Esophagus (tissue), 2 donors: Measurements from ENCODE around the gene APH1B. TPM values are rescaled to one million over a fixed set of nuclear protein-coding genes. Genes with fewer than 3 reads are reported as not detected.
A peak's percentile ranks its signal among the peaks of the same experiment; 100 is the strongest.
"Not testable (repeated sequence)": the region's sequence is repeated elsewhere in the genome, so short reads cannot be mapped to it uniquely, and the experiment has no call there.

Source experiments
- H3K27ac ChIP-seq, 2 donors: one replicate each; pipeline ENCODE4 v1.5.1; 2013; ENCODE audit warnings: low read depth in 2 of 2, mild to moderate bottlenecking in 2 of 2, inconsistent platforms in 1 of 2, low read length in 1 of 2, moderate library complexity in 1 of 2
- H3K27me3 ChIP-seq, 2 donors: one replicate each; pipeline ENCODE4 v1.6.1; 2013; ENCODE audit warnings: low read length in 2 of 2, control low read depth in 1 of 2, mild to moderate bottlenecking in 1 of 2; ENCODE audit not compliant: insufficient read depth in 2 of 2, control insufficient read depth in 1 of 2
- H3K36me3 ChIP-seq, 2 donors: one replicate each; pipeline ENCODE4 v1.6.1; 2013; ENCODE audit warnings: low read length in 1 of 2; ENCODE audit not compliant: control insufficient read depth in 2 of 2, insufficient read depth in 2 of 2
- H3K4me1 ChIP-seq, 2 donors: one replicate each; pipeline ENCODE4 v1.6.1; 2013; ENCODE audit warnings: low read length in 1 of 2; ENCODE audit not compliant: control insufficient read depth in 2 of 2, insufficient read depth in 2 of 2
- H3K4me3 ChIP-seq, 2 donors: one replicate each; pipeline ENCODE4 v1.5.1; 2013; ENCODE audit warnings: low read length in 2 of 2, mild to moderate bottlenecking in 2 of 2, low read depth in 1 of 2, moderate library complexity in 1 of 2
- H3K9me3 ChIP-seq, 2 donors: one replicate each; pipeline ENCODE4 v1.6.1; 2013; ENCODE audit warnings: mild to moderate bottlenecking in 2 of 2, low read depth in 1 of 2, low read length in 1 of 2, moderate library complexity in 1 of 2; ENCODE audit not compliant: control insufficient read depth in 2 of 2, insufficient read depth in 1 of 2
- WGBS, 2 donors: extraction: QIAGEN DNeasy Blood & Tissue Kit; methylation state at CpG; one replicate each; pipeline ENCODE4 v1.1.7; 2013; 5-methylcytosine and 5-hydroxymethylcytosine counted together
- polyA plus RNA-seq, 2 donors: library from polyadenylated mRNA; stranded (reverse); fragments of 200-250 nt; gene quantifications; one replicate each; pipeline ENCODE4 v1.2.3, GENCODE V29; 2013
- donor health status: healthy with polysubstance abuse.
- donor health status: Bipolar disorder and iron deficiency.

The APH1B gene
- polyA plus RNA-seq, 2 donors = 1.6 to 2.0 TPM

- H3K9me3 ChIP-seq = no peaks in the 10 kb centered on the region
- no peak overlapping the region for H3K27ac ChIP-seq
- H3K27me3 ChIP-seq = no peaks in the 10 kb centered on the region
- 90 to 92% methylated on average over 4 of the region's 4 CpGs for WGBS, 2 donors
- peaks cover 0 to 37% of the 10 kb centered on the region in 2 donors for H3K36me3 ChIP-seq
- peaks cover under 1 to 7% of the 10 kb centered on the region in 2 donors for H3K4me1 ChIP-seq
- H3K4me3 ChIP-seq = no peak overlapping the region
Observed at GRCh38 chr15:63341898-63342297, 64.5 kb downstream of the APH1B start.

- 93 to 96% methylated on average over 10 to 11 of the region's 11 CpGs for WGBS, 2 donors
- Histone ChIP-seq H3K4me1 (peaks cover 4 to 13% of the 10 kb centered on the region in 2 donors), H3K36me3 (peaks cover 0 to 37% of the 10 kb centered on the region in 2 donors)
- H3K9me3 ChIP-seq, H3K27ac ChIP-seq, H3K27me3 ChIP-seq, H3K4me3 ChIP-seq: not testable (repeated sequence)
Observed at GRCh38 chr15:63342996-63343562, 65.7 kb downstream of the APH1B start.

- Histone ChIP-seq H3K9me3 (no peaks in the 10 kb centered on the region), H3K4me1 (peaks cover 6 to 17% of the 10 kb centered on the region in 2 donors)
- whole genome bisulfite sequencing, 2 donors = 89 to 93% methylated on average over 5 of the region's 5 CpGs
Observed at GRCh38 chr15:63344731-63345390, 67.5 kb downstream of the APH1B start.

GRCh38 chr15:63345391-63345752 lies 68.0 kb downstream of the APH1B start:
- H3K27me3 ChIP-seq = no peaks in the 10 kb centered on the region
- H3K27ac ChIP-seq = no peak overlapping the region
- no peaks in the 10 kb centered on the region for H3K9me3 ChIP-seq
- 90 to 93% methylated on average over 14 of the region's 14 CpGs for WGBS, 2 donors
- no peak overlapping the region for H3K4me3 ChIP-seq
- peaks cover 0 to 23% of the 10 kb centered on the region in 2 donors for H3K36me3 ChIP-seq
- H3K4me1 ChIP-seq = peaks cover 6 to 17% of the 10 kb centered on the region in 2 donors

More at GRCh38 chr15:63344731-63345390, 67.5 kb downstream of the APH1B start:
- Histone ChIP-seq H3K27me3 (no peaks in the 10 kb centered on the region), H3K4me3 (no peak overlapping the region), H3K27ac (no peak overlapping the region), H3K36me3 (peaks cover 0 to 25% of the 10 kb centered on the region in 2 donors)

- WGBS, 2 donors = 39 to 53% methylated on average over 6 of the region's 6 CpGs
- Histone ChIP-seq H3K27me3 (no peaks in the 10 kb centered on the region), H3K27ac (peak overlapping the region; percentile 69 to 89), H3K4me3 (no peak overlapping the region), H3K4me1 (peaks cover 6 to 21% of the 10 kb centered on the region in 2 donors), H3K9me3 (no peaks in the 10 kb centered on the region), H3K36me3 (peaks cover 0 to 7% of the 10 kb centered on the region in 2 donors)
Observed at GRCh38 chr15:63347074-63347857, 69.9 kb downstream of the APH1B start.

GRCh38 chr15:63348392-63348791 lies 71.0 kb downstream of the APH1B start:
- WGBS, 2 donors = 35 to 42% methylated on average over 7 of the region's 7 CpGs
- H3K4me3 ChIP-seq = no peak overlapping the region

GRCh38 chr15:63349156-63349555 lies 71.8 kb downstream of the APH1B start:
- H3K27me3 ChIP-seq = no peaks in the 10 kb centered on the region
- H3K9me3 ChIP-seq = no peaks in the 10 kb centered on the region
- peaks cover 0 to 7% of the 10 kb centered on the region in 2 donors for H3K36me3 ChIP-seq
- WGBS, 2 donors = 57 to 59% methylated on average over 6 of the region's 6 CpGs
- H3K27ac ChIP-seq = peak overlapping the region; percentile 88 to 94
- H3K4me3 ChIP-seq = no peak overlapping the region
- H3K4me1 ChIP-seq = peaks cover 7 to 29% of the 10 kb centered on the region in 2 donors

More at GRCh38 chr15:63348392-63348791, 71.0 kb downstream of the APH1B start:
- Histone ChIP-seq H3K27ac (peak overlapping the region; percentile 88 to 94), H3K9me3 (no peaks in the 10 kb centered on the region), H3K36me3 (peaks cover 0 to 7% of the 10 kb centered on the region in 2 donors), H3K4me1 (peaks cover 7 to 29% of the 10 kb centered on the region in 2 donors), H3K27me3 (no peaks in the 10 kb centered on the region)

- 69 to 79% methylated on average over 5 of the region's 5 CpGs for WGBS, 2 donors
- Histone ChIP-seq H3K9me3 (no peaks in the 10 kb centered on the region), H3K4me1 (peaks cover 7 to 31% of the 10 kb centered on the region in 2 donors), H3K4me3 (no peak overlapping the region), H3K36me3 (peaks cover 0 to 4% of the 10 kb centered on the region in 2 donors), H3K27me3 (no peaks in the 10 kb centered on the region), H3K27ac (peak overlapping the region; percentile 88 to 94)
Observed at GRCh38 chr15:63349621-63350020, 72.2 kb downstream of the APH1B start.

- Histone ChIP-seq H3K36me3 (no peaks in the 10 kb centered on the region), H3K27me3 (no peaks in the 10 kb centered on the region), H3K27ac (peak overlapping the region; percentile 88 to 94), H3K4me3 (no peak overlapping the region), H3K9me3 (no peaks in the 10 kb centered on the region), H3K4me1 (peaks cover 7 to 35% of the 10 kb centered on the region in 2 donors)
- 29 to 53% methylated on average over 5 of the region's 5 CpGs for WGBS, 2 donors
Observed at GRCh38 chr15:63350178-63350621, 72.8 kb downstream of the APH1B start.
